Stimulated activated naive CD4-positive, alpha-beta T cell treated with Interleukin-2 at 50 U/mL for 16 hours (primary cell): ENCODE measurements around the gene PSMB11.

Experiments used
- DNase-seq: peaks from one replicate; lab custom pipeline; 2025; lab: John Stamatoyannopoulos, UW

Gene PSMB11

GRCh38 chr14:23085458-23085857 lies 43.4 kb downstream of the PSMB11 start:
- DNase-seq = no peak

GRCh38 chr14:23086565-23086964 lies 44.6 kb downstream of the PSMB11 start:
- no peak for DNase-seq

GRCh38 chr14:23089498-23090253 lies 47.7 kb downstream of the PSMB11 start:
- no peak for DNase-seq

GRCh38 chr14:23090254-23090636 lies 48.2 kb downstream of the PSMB11 start:
- no peak for DNase-seq

GRCh38 chr14:23091294-23092225 lies 49.5 kb downstream of the PSMB11 start:
- no peak for DNase-seq

GRCh38 chr14:23093104-23093503 lies 51.1 kb downstream of the PSMB11 start:
- no peak for DNase-seq

GRCh38 chr14:23093526-23093925 lies 51.5 kb downstream of the PSMB11 start:
- DNase-seq = no peak
